Activated CD4-positive, alpha-beta T cell treated with anti-CD3 and anti-CD28 coated beads, Interleukin-2, amount 50 U/mL, for 24 hours (primary cell): ENCODE measurements around the gene WIPF3.

Source experiments
- DNase-seq, 2 donors: peaks; one replicate each; pipeline ENCODE4 v3.0.0-alpha.2; 2020; ENCODE audit warnings: low read depth in 1 of 2, low spot score in 1 of 2

The WIPF3 gene

DNA sequence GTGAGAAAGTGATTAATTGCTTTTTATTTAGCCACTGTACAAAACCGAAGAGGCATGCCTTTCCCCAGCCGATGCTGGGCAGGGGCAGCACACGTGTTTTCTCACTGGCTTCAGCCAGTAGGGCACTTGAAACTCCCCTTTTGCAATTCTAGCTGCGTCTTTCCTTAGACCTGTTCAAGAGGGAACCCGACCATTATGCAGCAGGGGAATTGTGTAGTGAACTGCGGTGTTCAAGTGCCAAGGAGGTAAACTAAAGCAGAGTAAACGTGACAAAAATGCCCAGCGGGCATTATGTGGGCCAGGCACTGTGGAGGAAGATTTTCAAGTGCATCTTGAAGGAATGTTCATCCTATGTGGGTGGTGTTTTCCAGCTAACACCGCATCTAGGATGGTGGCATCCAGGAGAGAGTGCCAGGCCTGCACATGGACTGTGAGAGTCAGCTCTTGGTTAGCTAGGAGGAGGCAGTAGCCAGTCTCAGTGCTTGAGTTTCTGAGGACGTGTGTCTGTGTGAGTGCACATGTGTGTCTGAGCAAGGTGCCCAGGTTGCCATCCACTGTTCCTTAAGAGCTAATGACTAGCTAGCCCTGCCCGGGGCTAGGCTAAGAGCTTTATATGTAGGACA lies 3.3 kb downstream of the WIPF3 start:
- no peak for DNase-seq

- DNase-seq = no peak
These were observed 4.0 kb downstream of the WIPF3 start for GRCh38 chr7:29810297-29810696.

- DNase-seq = no peak
These were observed 4.6 kb downstream of the WIPF3 start for GRCh38 chr7:29810813-29811482.

DNA sequence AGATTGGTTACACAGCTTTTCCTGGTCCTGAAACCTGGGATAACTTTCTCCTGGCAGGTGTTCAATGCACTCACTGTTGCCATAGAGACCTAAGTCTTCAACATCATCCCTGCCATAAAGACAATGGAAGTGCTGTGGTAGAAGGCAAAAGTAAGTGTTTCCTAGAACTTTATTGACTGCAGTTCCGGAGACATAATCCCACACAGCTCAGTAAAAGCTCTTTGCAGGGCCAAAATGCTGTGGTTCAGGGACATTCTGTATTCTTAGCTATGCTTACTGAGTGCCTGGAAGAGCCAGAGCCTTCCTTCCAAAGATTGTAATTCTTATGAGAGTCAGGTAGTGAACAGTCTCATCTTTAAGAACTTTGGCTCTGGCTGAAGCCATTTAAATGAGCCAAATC lies 5.3 kb downstream of the WIPF3 start:
- DNase-seq = no peak

- DNase-seq = no peak
These were observed 6.0 kb downstream of the WIPF3 start for GRCh38 chr7:29812185-29812876.

DNA sequence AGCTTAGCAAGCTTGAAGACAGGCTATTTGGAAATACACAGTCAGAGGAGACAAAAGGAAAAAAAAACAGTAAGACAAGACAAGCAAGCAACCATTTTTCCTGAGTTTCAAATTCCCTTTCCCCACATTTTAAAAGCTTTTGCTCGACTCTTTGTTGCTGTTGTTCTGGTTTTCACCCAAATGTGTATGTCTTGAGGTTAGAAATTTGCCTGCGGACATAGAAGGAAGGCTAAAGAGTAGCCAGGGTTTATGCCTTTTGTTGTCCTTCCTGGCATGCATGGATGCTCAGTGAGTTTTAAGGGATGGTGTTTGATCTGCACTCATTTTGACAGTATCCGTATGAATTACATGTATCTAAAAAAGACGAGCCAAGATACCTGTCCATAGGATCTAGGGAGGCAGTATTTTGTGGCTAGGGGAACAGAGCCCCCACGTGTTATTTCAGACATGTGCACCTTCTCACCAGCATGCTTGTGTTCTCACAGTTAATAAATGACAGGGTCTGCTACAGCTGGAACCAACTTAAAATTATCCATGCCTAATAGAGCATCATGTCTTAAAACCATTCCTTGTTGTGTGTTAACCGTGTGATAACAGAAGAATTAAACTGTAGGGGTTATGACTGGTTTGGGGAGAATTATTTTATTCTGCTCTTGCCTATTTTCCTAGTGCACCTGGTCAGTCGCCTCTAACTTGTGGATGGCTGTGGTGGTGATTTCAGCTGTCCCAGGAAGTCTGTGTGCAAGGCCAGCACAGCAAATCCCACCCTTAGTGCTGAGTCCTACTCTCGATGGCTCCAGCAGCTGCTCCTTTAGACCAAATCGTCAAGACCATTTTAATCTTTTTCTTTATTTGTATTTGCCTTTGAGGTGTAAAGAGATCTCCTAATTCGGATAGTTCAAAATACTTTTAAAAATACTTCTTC lies 9.1 kb downstream of the WIPF3 start:
- no peak for DNase-seq

DNA sequence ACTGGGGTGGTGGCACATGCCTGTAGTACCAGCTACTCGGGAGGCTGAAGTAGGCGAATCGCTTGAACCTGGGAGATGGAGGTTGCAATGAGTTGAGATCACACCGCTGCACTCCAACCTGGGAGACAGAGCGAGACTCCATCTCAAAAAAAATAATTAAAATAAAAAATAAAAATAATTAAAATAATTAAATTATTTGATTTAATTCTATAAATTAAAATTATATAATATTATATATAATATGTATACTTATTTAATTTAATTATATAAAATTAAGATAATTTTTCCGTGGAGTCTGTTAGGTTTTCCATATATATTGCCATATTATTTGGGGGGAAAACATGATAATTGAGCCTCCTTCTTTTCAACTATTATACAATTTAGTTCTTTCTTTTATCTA lies 12.0 kb downstream of the WIPF3 start:
- DNase-seq = no peak

DNA sequence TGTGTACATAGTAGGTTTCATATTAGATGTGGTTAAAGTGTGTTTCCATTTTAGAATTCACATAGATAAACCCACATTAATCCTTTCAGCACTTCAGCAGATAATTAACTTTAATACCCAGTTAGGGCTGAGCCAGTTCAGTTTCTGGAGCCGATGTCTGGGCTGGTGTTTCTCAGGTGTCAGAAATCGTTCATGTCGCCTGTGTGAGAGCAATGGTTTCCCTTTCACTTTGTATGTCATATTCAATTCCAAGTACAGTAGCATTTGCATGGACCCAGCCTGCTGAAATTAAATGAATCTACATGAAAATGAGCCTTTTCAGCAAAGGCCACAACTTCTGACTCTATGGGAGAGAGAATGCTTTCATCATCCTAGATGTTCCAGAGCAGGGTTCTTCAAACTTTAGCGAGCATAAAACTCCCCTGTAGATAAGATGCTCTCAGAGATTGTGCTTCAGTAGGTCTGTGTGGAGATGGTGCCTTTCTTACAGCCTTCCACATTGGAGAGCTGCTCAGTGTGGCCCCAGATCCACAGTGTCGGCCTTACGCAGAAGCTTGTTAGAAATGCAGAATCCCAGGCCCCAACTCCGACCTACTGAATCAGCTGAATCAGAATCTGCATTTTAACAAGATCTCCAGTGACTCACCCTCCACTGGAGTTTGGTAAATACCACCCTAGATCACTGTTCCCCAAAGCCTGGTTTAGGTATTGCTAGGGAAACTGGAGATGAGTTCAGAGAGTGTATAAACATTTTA lies 19.6 kb downstream of the WIPF3 start:
- DNase-seq = no peak

- no peak for DNase-seq
These were observed 20.2 kb downstream of the WIPF3 start for GRCh38 chr7:29826530-29826822.

GRCh38 chr7:29826904-29827303 lies 20.6 kb downstream of the WIPF3 start:
- no peak for DNase-seq

DNA sequence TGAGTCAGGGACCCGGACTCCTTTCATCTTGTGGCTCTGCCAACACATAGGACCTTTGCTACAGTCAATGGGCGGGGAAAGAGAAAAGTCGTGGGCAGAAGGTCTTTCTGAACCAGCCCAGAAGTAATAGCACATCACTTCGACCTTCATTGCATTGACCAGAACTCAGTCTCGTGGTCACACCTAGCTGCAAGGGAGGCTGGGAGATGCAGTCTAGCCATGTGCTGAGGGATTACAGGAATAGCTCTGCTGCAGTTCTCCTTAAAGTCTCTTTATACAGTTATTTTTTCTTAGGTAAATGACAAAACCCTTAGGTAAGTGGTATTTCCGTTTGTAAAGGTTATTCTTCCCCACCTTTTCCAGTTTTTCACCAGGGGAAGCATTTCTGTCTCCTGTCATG lies 25.4 kb downstream of the WIPF3 start:
- DNase-seq = no peak

- no peak for DNase-seq
These were observed 27.6 kb downstream of the WIPF3 start for GRCh38 chr7:29833929-29834328.

- DNase-seq = no peak
These were observed 29.4 kb downstream of the WIPF3 start for GRCh38 chr7:29835718-29836117.

- DNase-seq = no peak
These were observed 33.0 kb downstream of the WIPF3 start for GRCh38 chr7:29839302-29839701.

- DNase-seq = no peak
These were observed 33.6 kb downstream of the WIPF3 start for GRCh38 chr7:29839921-29840320.

GRCh38 chr7:29840701-29841100 lies 34.4 kb downstream of the WIPF3 start:
- no peak for DNase-seq

- no peak for DNase-seq
These were observed 35.8 kb downstream of the WIPF3 start for GRCh38 chr7:29841926-29842701.

GRCh38 chr7:29843093-29843492 lies 36.8 kb downstream of the WIPF3 start:
- no peak for DNase-seq

DNA sequence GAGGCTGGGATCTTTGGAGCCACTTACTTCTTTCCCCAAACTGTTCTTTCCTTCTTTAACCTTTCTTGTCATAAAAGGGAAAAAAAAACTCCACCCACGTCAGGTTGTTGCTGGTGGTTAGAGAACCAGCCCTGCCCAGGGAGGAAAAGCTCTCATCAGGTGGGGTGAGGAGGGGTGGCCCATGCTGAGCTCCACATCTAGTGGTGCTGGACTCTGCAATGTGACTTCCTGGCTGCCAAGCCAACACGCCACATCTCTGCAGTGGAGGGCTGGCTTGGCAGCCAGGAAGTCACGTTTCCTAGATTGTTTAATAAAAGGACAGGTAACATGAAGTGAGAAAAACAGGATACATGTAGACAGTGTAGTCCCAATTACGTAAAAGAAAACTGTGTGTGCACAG lies 37.4 kb downstream of the WIPF3 start:
- no peak for DNase-seq

GRCh38 chr7:29844559-29844958 lies 38.3 kb downstream of the WIPF3 start:
- no peak for DNase-seq
